Measurements from ENCODE around the gene ARMC7.

DNA sequence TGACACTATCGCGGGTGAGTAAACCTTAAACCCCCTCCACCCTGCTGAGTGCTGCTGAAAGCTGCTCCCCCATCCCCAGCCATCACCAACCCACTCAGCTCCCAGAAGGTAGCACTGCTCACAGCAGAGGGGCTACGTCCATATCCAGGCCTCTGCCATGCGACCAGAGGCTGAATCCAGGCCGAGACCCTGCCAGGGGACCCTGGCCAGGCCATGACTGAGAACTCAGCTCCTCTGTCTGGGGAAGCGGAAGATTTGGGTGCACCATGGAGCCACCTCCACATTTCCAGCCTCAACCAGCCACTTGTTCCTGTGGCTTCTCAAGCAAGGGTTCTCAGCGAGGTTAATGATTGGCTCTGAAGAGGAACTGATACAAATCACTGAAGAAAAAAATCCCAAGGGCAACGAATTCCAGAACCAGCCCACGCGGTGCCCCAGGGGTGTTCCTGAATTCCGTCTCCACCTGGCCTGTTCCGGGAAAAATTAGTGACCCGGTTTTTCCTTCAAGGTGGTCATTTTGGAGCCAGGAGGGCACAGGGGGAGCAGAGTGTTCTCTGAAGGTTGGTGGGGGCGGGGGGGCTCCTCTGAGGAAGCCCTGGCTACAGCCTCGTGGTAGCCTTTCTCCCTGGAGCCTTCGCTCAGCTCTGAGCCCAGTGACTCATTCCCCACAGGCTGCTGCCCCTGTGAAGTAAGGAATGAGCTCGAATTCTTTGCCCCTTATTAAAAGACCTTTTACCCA is 31.3 kb upstream of the ARMC7 start:
- TF ChIP-seq, protein P1, sequence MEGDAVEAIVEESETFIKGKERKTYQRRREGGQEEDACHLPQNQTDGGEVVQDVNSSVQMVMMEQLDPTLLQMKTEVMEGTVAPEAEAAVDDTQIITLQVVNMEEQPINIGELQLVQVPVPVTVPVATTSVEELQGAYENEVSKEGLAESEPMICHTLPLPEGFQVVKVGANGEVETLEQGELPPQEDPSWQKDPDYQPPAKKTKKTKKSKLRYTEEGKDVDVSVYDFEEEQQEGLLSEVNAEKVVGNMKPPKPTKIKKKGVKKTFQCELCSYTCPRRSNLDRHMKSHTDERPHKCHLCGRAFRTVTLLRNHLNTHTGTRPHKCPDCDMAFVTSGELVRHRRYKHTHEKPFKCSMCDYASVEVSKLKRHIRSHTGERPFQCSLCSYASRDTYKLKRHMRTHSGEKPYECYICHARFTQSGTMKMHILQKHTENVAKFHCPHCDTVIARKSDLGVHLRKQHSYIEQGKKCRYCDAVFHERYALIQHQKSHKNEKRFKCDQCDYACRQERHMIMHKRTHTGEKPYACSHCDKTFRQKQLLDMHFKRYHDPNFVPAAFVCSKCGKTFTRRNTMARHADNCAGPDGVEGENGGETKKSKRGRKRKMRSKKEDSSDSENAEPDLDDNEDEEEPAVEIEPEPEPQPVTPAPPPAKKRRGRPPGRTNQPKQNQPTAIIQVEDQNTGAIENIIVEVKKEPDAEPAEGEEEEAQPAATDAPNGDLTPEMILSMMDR (IDR thresholded peaks at IDR 0.05) = no peak
- TF ChIP-seq POLR2AphosphoS5 (IDR thresholded peaks at IDR 0.05; ENCODE audit: low read depth, low read length) = no peak
- TF ChIP-seq, protein P2, sequence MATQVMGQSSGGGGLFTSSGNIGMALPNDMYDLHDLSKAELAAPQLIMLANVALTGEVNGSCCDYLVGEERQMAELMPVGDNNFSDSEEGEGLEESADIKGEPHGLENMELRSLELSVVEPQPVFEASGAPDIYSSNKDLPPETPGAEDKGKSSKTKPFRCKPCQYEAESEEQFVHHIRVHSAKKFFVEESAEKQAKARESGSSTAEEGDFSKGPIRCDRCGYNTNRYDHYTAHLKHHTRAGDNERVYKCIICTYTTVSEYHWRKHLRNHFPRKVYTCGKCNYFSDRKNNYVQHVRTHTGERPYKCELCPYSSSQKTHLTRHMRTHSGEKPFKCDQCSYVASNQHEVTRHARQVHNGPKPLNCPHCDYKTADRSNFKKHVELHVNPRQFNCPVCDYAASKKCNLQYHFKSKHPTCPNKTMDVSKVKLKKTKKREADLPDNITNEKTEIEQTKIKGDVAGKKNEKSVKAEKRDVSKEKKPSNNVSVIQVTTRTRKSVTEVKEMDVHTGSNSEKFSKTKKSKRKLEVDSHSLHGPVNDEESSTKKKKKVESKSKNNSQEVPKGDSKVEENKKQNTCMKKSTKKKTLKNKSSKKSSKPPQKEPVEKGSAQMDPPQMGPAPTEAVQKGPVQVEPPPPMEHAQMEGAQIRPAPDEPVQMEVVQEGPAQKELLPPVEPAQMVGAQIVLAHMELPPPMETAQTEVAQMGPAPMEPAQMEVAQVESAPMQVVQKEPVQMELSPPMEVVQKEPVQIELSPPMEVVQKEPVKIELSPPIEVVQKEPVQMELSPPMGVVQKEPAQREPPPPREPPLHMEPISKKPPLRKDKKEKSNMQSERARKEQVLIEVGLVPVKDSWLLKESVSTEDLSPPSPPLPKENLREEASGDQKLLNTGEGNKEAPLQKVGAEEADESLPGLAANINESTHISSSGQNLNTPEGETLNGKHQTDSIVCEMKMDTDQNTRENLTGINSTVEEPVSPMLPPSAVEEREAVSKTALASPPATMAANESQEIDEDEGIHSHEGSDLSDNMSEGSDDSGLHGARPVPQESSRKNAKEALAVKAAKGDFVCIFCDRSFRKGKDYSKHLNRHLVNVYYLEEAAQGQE (IDR thresholded peaks at IDR 0.05; ENCODE audit: insufficient read depth in 1 of 2, low read depth in 2 of 2, low read length in 1 of 2) = no peak
